GM10266 (cell line): ENCODE results near the gene UNC5A.

ENCODE experiments used
- DNase-seq: peaks from one replicate; pipeline ENCODE4 v3.0.0; 2012; ENCODE audit errors: extremely low spot score
- CTCF ChIP-seq: IDR thresholded peaks from 2 replicates; pipeline ENCODE4 v1.5.1; 2012; ENCODE audit warnings: mild to moderate bottlenecking, low read depth; ENCODE audit not compliant: control insufficient read depth, insufficient read depth; ENCODE audit errors: missing control alignments

UNC5A gene

GRCh38 chr5:176771102-176771845, 39.1 kb upstream of the UNC5A start:
- DNase-seq: no peak
- TF ChIP-seq CTCF: no peak

GRCh38 chr5:176772271-176773210, 37.8 kb upstream of the UNC5A start:
- no peak for DNase-seq
- no peak for TF ChIP-seq CTCF

- no peak for DNase-seq
- no peak for TF ChIP-seq CTCF
These were observed 36.8 kb upstream of the UNC5A start for GRCh38 chr5:176773408-176774035.

- no peak for TF ChIP-seq CTCF
- DNase-seq: no peak
These were observed 35.9 kb upstream of the UNC5A start for GRCh38 chr5:176774216-176775171.

GRCh38 chr5:176775409-176775808, 35.0 kb upstream of the UNC5A start:
- no peak for TF ChIP-seq CTCF
- DNase-seq: no peak

GRCh38 chr5:176776141-176776865, 34.1 kb upstream of the UNC5A start:
- TF ChIP-seq CTCF: no peak
- DNase-seq: no peak
